Neuron (in vitro differentiated cells): ENCODE data around the gene NLRC5.

Experiments used
- H2AFZ ChIP-seq: one replicate; pipeline ENCODE4 v1.6.1; 2013; ENCODE audit warnings: low read depth, mild to moderate bottlenecking, inconsistent platforms, low read length, moderate library complexity
- H3K27me3 ChIP-seq: one replicate; pipeline ENCODE4 v1.6.1; 2013; ENCODE audit warnings: low read length; ENCODE audit not compliant: insufficient read depth
- H3K36me3 ChIP-seq: one replicate; pipeline ENCODE4 v1.6.1; 2013; ENCODE audit warnings: low read length; ENCODE audit not compliant: insufficient read depth
- H3K4me1 ChIP-seq: one replicate; pipeline ENCODE4 v1.6.1; 2013; ENCODE audit warnings: low read length; ENCODE audit not compliant: insufficient read depth
- H3K4me3 ChIP-seq: 2 replicates; pipeline ENCODE4 v1.5.1; 2013; ENCODE audit warnings: mild to moderate bottlenecking, low read length, moderate library complexity
- H3K9me3 ChIP-seq: one replicate; pipeline ENCODE4 v1.6.1; 2013; ENCODE audit warnings: low read length

NLRC5 gene

GRCh38 chr16:56988948-56989945 lies at the start of gene NLRC5:
Gene NLRC5, plus strand, starts transcription at chr16:56989557. Its CDS starts 31,156 bp downstream, at chr16:57020713.
- H3K4me3 ChIP-seq, result peak within 1 kb of the TSS; percentile 55
- no peaks in the 10 kb centered on the region for H3K9me3 ChIP-seq
- H3K36me3 ChIP-seq, result no peaks in the 10 kb centered on the region
- peak within 1 kb of the TSS; percentile 71 for H2AFZ ChIP-seq
- peaks cover 12% of the 10 kb centered on the region for H3K4me1 ChIP-seq
- H3K27me3 ChIP-seq, result peaks cover 51% of the 10 kb centered on the region

- H3K9me3 ChIP-seq, result no peaks in the 10 kb centered on the region
- no peaks in the 10 kb centered on the region for H3K4me1 ChIP-seq
- H3K36me3 ChIP-seq, result peaks cover 77% of the 10 kb centered on the region
- H3K27me3 ChIP-seq, result no peaks in the 10 kb centered on the region
- no peak overlapping the region for H2AFZ ChIP-seq
- no peak overlapping the region for H3K4me3 ChIP-seq
These were observed 49.6 kb upstream of the NLRC5 start for GRCh38 chr16:56939801-56940200.

GRCh38 chr16:56941092-56941491 lies 48.3 kb upstream of the NLRC5 start:
- Histone ChIP-seq H2AFZ (no peak overlapping the region), H3K4me3 (no peak overlapping the region), H3K4me1 (no peaks in the 10 kb centered on the region), H3K36me3 (peaks cover 79% of the 10 kb centered on the region), H3K9me3 (no peaks in the 10 kb centered on the region), H3K27me3 (no peaks in the 10 kb centered on the region)

- no peaks in the 10 kb centered on the region for H3K9me3 ChIP-seq
- no peak overlapping the region for H2AFZ ChIP-seq
- H3K27me3 ChIP-seq, result no peaks in the 10 kb centered on the region
- H3K4me3 ChIP-seq, result no peak overlapping the region
- H3K4me1 ChIP-seq, result no peaks in the 10 kb centered on the region
- H3K36me3 ChIP-seq, result peaks cover 72% of the 10 kb centered on the region
These were observed 47.5 kb upstream of the NLRC5 start for GRCh38 chr16:56941856-56942331.

GRCh38 chr16:56943761-56944375 lies 45.5 kb upstream of the NLRC5 start:
- H3K36me3 ChIP-seq, result peaks cover 54% of the 10 kb centered on the region
- no peak overlapping the region for H2AFZ ChIP-seq
- no peaks in the 10 kb centered on the region for H3K27me3 ChIP-seq
- H3K4me1 ChIP-seq, result no peaks in the 10 kb centered on the region
- no peaks in the 10 kb centered on the region for H3K9me3 ChIP-seq
- H3K4me3 ChIP-seq, result no peak overlapping the region

GRCh38 chr16:56944954-56945839 lies 44.2 kb upstream of the NLRC5 start:
- Histone ChIP-seq H3K4me1 (no peaks in the 10 kb centered on the region), H3K36me3 (peaks cover 42% of the 10 kb centered on the region), H3K4me3 (no peak overlapping the region), H3K27me3 (no peaks in the 10 kb centered on the region), H2AFZ (no peak overlapping the region), H3K9me3 (no peaks in the 10 kb centered on the region)

GRCh38 chr16:56945847-56946527 lies 43.4 kb upstream of the NLRC5 start:
- Histone ChIP-seq H3K9me3 (no peaks in the 10 kb centered on the region), H3K27me3 (no peaks in the 10 kb centered on the region), H3K36me3 (peaks cover 36% of the 10 kb centered on the region)

GRCh38 chr16:56946767-56947603 lies 42.4 kb upstream of the NLRC5 start:
- H3K4me3 ChIP-seq, result no peak overlapping the region
- no peaks in the 10 kb centered on the region for H3K4me1 ChIP-seq
- H2AFZ ChIP-seq, result no peak overlapping the region
- peaks cover 27% of the 10 kb centered on the region for H3K36me3 ChIP-seq
- no peaks in the 10 kb centered on the region for H3K27me3 ChIP-seq
- no peaks in the 10 kb centered on the region for H3K9me3 ChIP-seq

More at GRCh38 chr16:56945847-56946527, 43.4 kb upstream of the NLRC5 start:
- Histone ChIP-seq H2AFZ (no peak overlapping the region), H3K4me3 (no peak overlapping the region), H3K4me1 (no peaks in the 10 kb centered on the region)

GRCh38 chr16:56947604-56947995 lies 41.8 kb upstream of the NLRC5 start:
- H3K4me3 ChIP-seq, result no peak overlapping the region
- no peaks in the 10 kb centered on the region for H3K4me1 ChIP-seq
- peaks cover 23% of the 10 kb centered on the region for H3K36me3 ChIP-seq
- H3K9me3 ChIP-seq, result no peaks in the 10 kb centered on the region
- H2AFZ ChIP-seq, result no peak overlapping the region
- H3K27me3 ChIP-seq, result no peaks in the 10 kb centered on the region

- H3K27me3 ChIP-seq, result no peaks in the 10 kb centered on the region
- H3K4me1 ChIP-seq, result no peaks in the 10 kb centered on the region
- peaks cover 16% of the 10 kb centered on the region for H3K36me3 ChIP-seq
These were observed 41.1 kb upstream of the NLRC5 start for GRCh38 chr16:56948234-56948633.

GRCh38 chr16:56950051-56950450 lies 39.3 kb upstream of the NLRC5 start:
- Histone ChIP-seq H3K27me3 (no peaks in the 10 kb centered on the region), H3K36me3 (peaks cover 5% of the 10 kb centered on the region), H2AFZ (no peak overlapping the region), H3K4me3 (no peak overlapping the region), H3K9me3 (no peaks in the 10 kb centered on the region), H3K4me1 (no peaks in the 10 kb centered on the region)

More at GRCh38 chr16:56948234-56948633, 41.1 kb upstream of the NLRC5 start:
- Histone ChIP-seq H2AFZ (no peak overlapping the region), H3K4me3 (no peak overlapping the region), H3K9me3 (no peaks in the 10 kb centered on the region)
